Spinal cord (tissue), 10 donors: ENCODE data around the gene EOLA1. TPM values are rescaled to one million over a fixed set of nuclear protein-coding genes. Genes with fewer than 3 reads are reported as not detected.
"Not testable (repeated sequence)": the region's sequence is repeated elsewhere in the genome, so short reads cannot be mapped to it uniquely, and the experiment has no call there.

Experiments used
- DNase-seq, 6 donors: peaks; one replicate each; pipeline versions ENCODE4 v3.0.0 to v3.0.0-alpha.2; 2013 to 2015; ENCODE audit warnings: low spot score in 6 of 6, low read depth in 4 of 6
- H3K27ac ChIP-seq: one replicate; pipeline ENCODE4 v1.5.1; 2013; ENCODE audit warnings: low read depth, low read length, control low read depth
- H3K27me3 ChIP-seq: one replicate; pipeline ENCODE4 v1.6.1; 2013; ENCODE audit warnings: low read length; ENCODE audit not compliant: control insufficient read depth, insufficient read depth
- H3K36me3 ChIP-seq: one replicate; pipeline ENCODE4 v1.6.1; 2013; ENCODE audit warnings: low read length; ENCODE audit not compliant: control insufficient read depth, insufficient read depth
- H3K4me1 ChIP-seq: one replicate; pipeline ENCODE4 v1.6.1; 2013; ENCODE audit warnings: low read length; ENCODE audit not compliant: control insufficient read depth, insufficient read depth
- H3K4me3 ChIP-seq: one replicate; pipeline ENCODE4 v1.5.1; 2013; ENCODE audit warnings: low read depth, low read length, control low read depth
- H3K9me3 ChIP-seq: one replicate; pipeline ENCODE4 v1.6.1; 2013; ENCODE audit warnings: low read length; ENCODE audit not compliant: control insufficient read depth, insufficient read depth
- WGBS: methylation state at CpG from one replicate; pipeline ENCODE4 v1.1.5; 2013; ENCODE audit warnings: missing lambda C conversion rate; ENCODE audit not compliant: insufficient coverage; 5-methylcytosine and 5-hydroxymethylcytosine counted together
- polyA plus RNA-seq, 2 donors: library from polyadenylated mRNA; unstranded; fragments of 120-200 nt; gene quantifications; one replicate each; pipeline ENCODE4 v1.2.1, GENCODE V29; 2013; ENCODE audit not compliant: insufficient read length in 2 of 2
- total RNA-seq, 2 donors: library from RNA; depleted of rRNA in 1 of 2; stranded (reverse); fragments of 120-200 nt in 1 of 2; fragments of >200 nt in 1 of 2; gene quantifications; one replicate each; pipeline versions ENCODE4 v1.2.3 to v1.2.4, GENCODE V29; 2013 to 2014
- donor health status: healthy.

Gene EOLA1
- total and polyA plus RNA-seq, 4 donors = 13.7 to 26.8 (median 23.3) TPM

GRCh38 chrX:149525389-149525788 lies 15.4 kb upstream of the EOLA1 start:
- H3K4me1 ChIP-seq = peaks cover 13% of the 10 kb centered on the region
- H3K36me3 ChIP-seq, H3K27ac ChIP-seq, H3K4me3 ChIP-seq, H3K27me3 ChIP-seq, H3K9me3 ChIP-seq: not testable (repeated sequence)
- peak in 2 of 6 donors; percentile 47 to 73 for DNase-seq
- no CpG with 5 or more reads among the region's 10 CpGs for WGBS

GRCh38 chrX:149525903-149526302 lies 14.9 kb upstream of the EOLA1 start:
- not testable (repeated sequence) for H3K9me3 ChIP-seq, H3K27ac ChIP-seq, H3K27me3 ChIP-seq, H3K36me3 ChIP-seq, H3K4me3 ChIP-seq, DNase-seq
- peaks cover 13% of the 10 kb centered on the region for H3K4me1 ChIP-seq
- no CpG with 5 or more reads among the region's 5 CpGs for WGBS

GRCh38 chrX:149526318-149527033 lies 14.3 kb upstream of the EOLA1 start:
- H3K4me1 ChIP-seq = peaks cover 13% of the 10 kb centered on the region
- not testable (repeated sequence) for H3K9me3 ChIP-seq, H3K27ac ChIP-seq, H3K36me3 ChIP-seq, DNase-seq, H3K27me3 ChIP-seq, H3K4me3 ChIP-seq
- WGBS = 91% methylated on average over 1 of the region's 13 CpGs

GRCh38 chrX:149527705-149528104 lies 13.1 kb upstream of the EOLA1 start:
- Histone ChIP-seq H3K36me3 (no peaks in the 10 kb centered on the region), H3K27me3 (no peaks in the 10 kb centered on the region), H3K27ac (no peak overlapping the region), H3K4me1 (peaks cover 13% of the 10 kb centered on the region), H3K4me3 (no peak overlapping the region), H3K9me3 (no peaks in the 10 kb centered on the region)
- WGBS = 89% methylated on average over 1 of the region's 1 CpG
- peak in 2 of 6 donors; percentile 37 to 50 for DNase-seq

GRCh38 chrX:149528381-149528780 lies 12.4 kb upstream of the EOLA1 start:
- DNase-seq = no peak
- no CpG with 5 or more reads among the region's 1 CpG for WGBS
- no peaks in the 10 kb centered on the region for H3K27me3 ChIP-seq
- H3K4me1 ChIP-seq = peaks cover 13% of the 10 kb centered on the region
- H3K36me3 ChIP-seq = no peaks in the 10 kb centered on the region
- H3K9me3 ChIP-seq = no peaks in the 10 kb centered on the region
- no peak overlapping the region for H3K4me3 ChIP-seq
- H3K27ac ChIP-seq = no peak overlapping the region

- 45% methylated on average over 2 of the region's 2 CpGs for WGBS
- Histone ChIP-seq H3K4me3 (no peak overlapping the region), H3K9me3 (no peaks in the 10 kb centered on the region), H3K27me3 (no peaks in the 10 kb centered on the region), H3K27ac (no peak overlapping the region), H3K36me3 (peaks cover 14% of the 10 kb centered on the region), H3K4me1 (no peaks in the 10 kb centered on the region)
- DNase-seq = no peak
Observed at GRCh38 chrX:149531599-149531998, 9.2 kb upstream of the EOLA1 start.

- peaks cover 14% of the 10 kb centered on the region for H3K36me3 ChIP-seq
- not testable (repeated sequence) for H3K4me3 ChIP-seq, H3K27ac ChIP-seq, H3K4me1 ChIP-seq, H3K9me3 ChIP-seq, DNase-seq, H3K27me3 ChIP-seq
- no CpG with 5 or more reads among the region's 3 CpGs for WGBS
Observed at GRCh38 chrX:149532868-149533267, 7.9 kb upstream of the EOLA1 start.

GRCh38 chrX:149533999-149534398 lies 6.8 kb upstream of the EOLA1 start:
- not testable (repeated sequence) for H3K27me3 ChIP-seq, DNase-seq, H3K4me1 ChIP-seq, H3K4me3 ChIP-seq, H3K9me3 ChIP-seq, H3K27ac ChIP-seq
- peaks cover 14% of the 10 kb centered on the region for H3K36me3 ChIP-seq
- 85% methylated on average over 8 of the region's 11 CpGs for WGBS

GRCh38 chrX:149534926-149535602 lies 5.7 kb upstream of the EOLA1 start:
- WGBS = 61% methylated on average over 3 of the region's 3 CpGs
- H3K27ac ChIP-seq, H3K4me1 ChIP-seq, H3K27me3 ChIP-seq, DNase-seq, H3K4me3 ChIP-seq, H3K9me3 ChIP-seq: not testable (repeated sequence)
- peaks cover 14% of the 10 kb centered on the region for H3K36me3 ChIP-seq

- peaks cover 13% of the 10 kb centered on the region for H3K4me1 ChIP-seq
- not testable (repeated sequence) for H3K27me3 ChIP-seq, H3K27ac ChIP-seq, H3K9me3 ChIP-seq, DNase-seq, H3K4me3 ChIP-seq
- WGBS = no CpG with 5 or more reads among the region's 11 CpGs
- peaks cover 14% of the 10 kb centered on the region for H3K36me3 ChIP-seq
Observed at GRCh38 chrX:149537474-149537873, 3.3 kb upstream of the EOLA1 start.
